Peyer's patch (tissue), 4 donors: ENCODE measurements around the gene SETDB1. TPM values are rescaled to one million over a fixed set of nuclear protein-coding genes. Genes with fewer than 3 reads are reported as not detected.

ENCODE experiments used
- total RNA-seq, 4 donors: library from RNA; depleted of rRNA; stranded (reverse); fragments of >200 nt; gene quantifications; one replicate each; pipeline ENCODE4 v1.1.0, GENCODE V29; 2016

The SETDB1 gene
- total RNA-seq, 4 donors from 2014 or later, result 28.2 to 106 (median 61.5) TPM

Other genes with a start within 250 kb of the SETDB1 start
- gene GOLPH3L, start 229.2 kb upstream of the SETDB1 start, total RNA-seq, result 10 to 100 TPM; 23.1 to 41.3 (median 35.3) TPM
- gene HORMAD1, start 205.5 kb upstream of the SETDB1 start, total RNA-seq, result 1 to 10 TPM in 2 of 4 donors, not detected in 2; 1.6 to 4.1 TPM
- gene CTSS, start 160.6 kb upstream of the SETDB1 start, total RNA-seq, result 100 to 1,000 TPM in 3 of 4 donors, 10 to 100 TPM in 1; 97.4 to 146 (median 133) TPM
- gene CTSK, start 118.1 kb upstream of the SETDB1 start, total RNA-seq, result 10 to 100 TPM; 13.7 to 50.7 (median 22.4) TPM
- 10 to 100 TPM; 37.7 to 62.7 (median 48.2) TPM for gene ARNT, start 49.8 kb upstream of the SETDB1 start, total RNA-seq
- gene CTXND2, start 39.2 kb upstream of the SETDB1 start, total RNA-seq, result not detected
- 100 to 1,000 TPM in 3 of 4 donors, 10 to 100 TPM in 1; 48.7 to 212 (median 156) TPM for gene CERS2, start 48.5 kb downstream of the SETDB1 start, total RNA-seq
- gene ANXA9, start 55.9 kb downstream of the SETDB1 start, total RNA-seq, result 1 to 10 TPM in 1 of 4 donors, under 1 TPM in 1, not detected in 2; 0.67 to 1.7 TPM
- 10 to 100 TPM; 37.1 to 76.4 (median 57.4) TPM for gene MINDY1, start 80.5 kb downstream of the SETDB1 start, total RNA-seq
- 10 to 100 TPM; 21.7 to 28.1 (median 25.1) TPM for gene PRUNE1, start 82.1 kb downstream of the SETDB1 start, total RNA-seq
- 1 to 10 TPM in 2 of 4 donors, under 1 TPM in 1, not detected in 1; 0.70 to 8.4 (median 3.6) TPM for gene BNIPL, start 110.2 kb downstream of the SETDB1 start, total RNA-seq
- gene C1orf56, start 121.4 kb downstream of the SETDB1 start, total RNA-seq, result 1 to 10 TPM in 3 of 4 donors, not detected in 1; 1.3 to 2.5 (median 1.4) TPM
- 10 to 100 TPM; 48.6 to 87.5 (median 58.6) TPM for gene CDC42SE1, start 133.3 kb downstream of the SETDB1 start, total RNA-seq
- under 1 TPM in 2 of 4 donors, not detected in 2; 0.27 to 0.95 TPM for gene MLLT11, start 134.0 kb downstream of the SETDB1 start, total RNA-seq
- 10 to 100 TPM in 3 of 4 donors, 1 to 10 TPM in 1; 7.9 to 32.2 (median 15.8) TPM for gene GABPB2, start 144.4 kb downstream of the SETDB1 start, total RNA-seq
- 10 to 100 TPM in 3 of 4 donors, 1 to 10 TPM in 1; 2.5 to 24.6 (median 16.6) TPM for gene SEMA6C, start 220.3 kb downstream of the SETDB1 start, total RNA-seq
- 1 to 10 TPM in 2 of 4 donors, not detected in 2; 4.0 to 6.6 TPM for gene TNFAIP8L2, start 230.3 kb downstream of the SETDB1 start, total RNA-seq
- gene LYSMD1, start 239.5 kb downstream of the SETDB1 start, total RNA-seq, result 10 to 100 TPM in 2 of 4 donors, 1 to 10 TPM in 2; 6.0 to 11.7 (median 10.2) TPM
- 10 to 100 TPM; 16.1 to 48.9 (median 36.9) TPM for gene SCNM1, start 239.8 kb downstream of the SETDB1 start, total RNA-seq
- gene TMOD4, start 249.6 kb downstream of the SETDB1 start, total RNA-seq, result 10 to 100 TPM in 1 of 4 donors, not detected in 3; 10.7 TPM